Ascending aorta (tissue), 2 donors: Measurements from ENCODE around the gene OR10G6. TPM values are rescaled to one million over a fixed set of nuclear protein-coding genes. Genes with fewer than 3 reads are reported as not detected.

Source experiments
- DNase-seq, 2 donors: peaks; one replicate each; pipeline ENCODE4 v3.0.0-alpha.2; 2019; ENCODE audit warnings: low spot score in 2 of 2
- H3K27ac ChIP-seq, 2 donors: fragments of 200-600 bp; sonication (generic); one replicate each; pipeline ENCODE4 v1.5.1; 2016 to 2017; ENCODE audit warnings: mild to moderate bottlenecking in 1 of 2
- H3K27me3 ChIP-seq: fragments of 200-600 bp; sonication (generic); one replicate; pipeline ENCODE4 v1.5.1; 2017
- H3K36me3 ChIP-seq, 2 donors: fragments of 200-600 bp; sonication (generic); one replicate each; pipeline ENCODE4 v1.5.1; 2016
- H3K4me1 ChIP-seq, 2 donors: fragments of 200-600 bp; sonication (generic); one replicate each; pipeline ENCODE4 v1.5.1; 2016 to 2017; ENCODE audit warnings: mild to moderate bottlenecking in 1 of 2
- H3K4me3 ChIP-seq, 2 donors: fragments of 200-600 bp; sonication (generic); one replicate each; pipeline ENCODE4 v1.5.1; 2016 to 2017; ENCODE audit warnings: mild to moderate bottlenecking in 1 of 2
- H3K9me3 ChIP-seq, 2 donors: fragments of 200-600 bp; sonication (generic); one replicate each; pipeline ENCODE4 v1.5.1; 2016
- intact Hi-C: fragments of 100-400 bp; cut with DNase I; formaldehyde crosslinking; loops from one replicate; pipeline ENCODE4 v1.15.1; 2023
- total RNA-seq: library from RNA; depleted of rRNA; stranded (reverse); fragments of >200 nt; gene quantifications from one replicate; pipeline ENCODE4 v1.1.0, GENCODE V29; 2016
- TF ChIP-seq, protein P1 (sequence below), 3 experiments: fragments of 200-600 bp in 2 of 3; fragments of 450-650 bp in 1 of 3; sonication (generic) in 2 of 3; IDR thresholded peaks; one replicate each; pipeline ENCODE4 v1.5.1; 2016 to 2019; ENCODE audit warnings: antibody characterized with exemption in 3 of 3, mild to moderate bottlenecking in 1 of 3, moderate library complexity in 1 of 3

Gene OR10G6, protein sequence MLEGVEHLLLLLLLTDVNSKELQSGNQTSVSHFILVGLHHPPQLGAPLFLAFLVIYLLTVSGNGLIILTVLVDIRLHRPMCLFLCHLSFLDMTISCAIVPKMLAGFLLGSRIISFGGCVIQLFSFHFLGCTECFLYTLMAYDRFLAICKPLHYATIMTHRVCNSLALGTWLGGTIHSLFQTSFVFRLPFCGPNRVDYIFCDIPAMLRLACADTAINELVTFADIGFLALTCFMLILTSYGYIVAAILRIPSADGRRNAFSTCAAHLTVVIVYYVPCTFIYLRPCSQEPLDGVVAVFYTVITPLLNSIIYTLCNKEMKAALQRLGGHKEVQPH
- not detected for total RNA-seq

DNA sequence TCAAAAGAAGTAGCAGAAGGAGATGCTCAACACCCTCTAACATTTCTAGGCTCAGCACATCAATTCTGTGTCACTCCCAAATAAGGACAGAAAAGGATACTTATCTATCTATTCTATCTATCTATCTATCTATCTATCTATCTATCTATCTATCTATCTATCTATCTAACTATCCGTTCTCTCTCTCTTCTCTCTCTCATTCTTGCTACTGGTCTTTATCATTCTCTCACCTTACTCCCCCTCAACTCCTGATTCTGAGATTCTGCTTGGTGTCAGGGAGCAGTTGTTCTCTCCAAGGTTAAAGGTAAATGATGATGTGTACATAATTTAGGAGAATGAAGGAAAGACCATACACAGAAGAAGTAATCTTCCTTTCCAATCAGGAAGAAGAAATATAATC is at the start of gene OR10G6:
Gene OR10G6, minus strand, starts transcription at position 43 of the 400 bp plus-strand sequence. Its CDS starts 0 bp downstream, at position 43.
- Histone ChIP-seq H3K9me3 (no peaks in the 10 kb centered on the region), H3K4me1 (no peaks in the 10 kb centered on the region), H3K4me3 (no peak within 1 kb of the TSS), H3K27me3 (no peaks in the 10 kb centered on the region), H3K36me3 (no peaks in the 10 kb centered on the region), H3K27ac (no peak within 1 kb of the TSS)
- DNase-seq, result no peak
- intact Hi-C loops, result no loop called here
- TF ChIP-seq, protein P1, sequence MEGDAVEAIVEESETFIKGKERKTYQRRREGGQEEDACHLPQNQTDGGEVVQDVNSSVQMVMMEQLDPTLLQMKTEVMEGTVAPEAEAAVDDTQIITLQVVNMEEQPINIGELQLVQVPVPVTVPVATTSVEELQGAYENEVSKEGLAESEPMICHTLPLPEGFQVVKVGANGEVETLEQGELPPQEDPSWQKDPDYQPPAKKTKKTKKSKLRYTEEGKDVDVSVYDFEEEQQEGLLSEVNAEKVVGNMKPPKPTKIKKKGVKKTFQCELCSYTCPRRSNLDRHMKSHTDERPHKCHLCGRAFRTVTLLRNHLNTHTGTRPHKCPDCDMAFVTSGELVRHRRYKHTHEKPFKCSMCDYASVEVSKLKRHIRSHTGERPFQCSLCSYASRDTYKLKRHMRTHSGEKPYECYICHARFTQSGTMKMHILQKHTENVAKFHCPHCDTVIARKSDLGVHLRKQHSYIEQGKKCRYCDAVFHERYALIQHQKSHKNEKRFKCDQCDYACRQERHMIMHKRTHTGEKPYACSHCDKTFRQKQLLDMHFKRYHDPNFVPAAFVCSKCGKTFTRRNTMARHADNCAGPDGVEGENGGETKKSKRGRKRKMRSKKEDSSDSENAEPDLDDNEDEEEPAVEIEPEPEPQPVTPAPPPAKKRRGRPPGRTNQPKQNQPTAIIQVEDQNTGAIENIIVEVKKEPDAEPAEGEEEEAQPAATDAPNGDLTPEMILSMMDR (IDR thresholded peaks at IDR 0.05), result no peak

DNA sequence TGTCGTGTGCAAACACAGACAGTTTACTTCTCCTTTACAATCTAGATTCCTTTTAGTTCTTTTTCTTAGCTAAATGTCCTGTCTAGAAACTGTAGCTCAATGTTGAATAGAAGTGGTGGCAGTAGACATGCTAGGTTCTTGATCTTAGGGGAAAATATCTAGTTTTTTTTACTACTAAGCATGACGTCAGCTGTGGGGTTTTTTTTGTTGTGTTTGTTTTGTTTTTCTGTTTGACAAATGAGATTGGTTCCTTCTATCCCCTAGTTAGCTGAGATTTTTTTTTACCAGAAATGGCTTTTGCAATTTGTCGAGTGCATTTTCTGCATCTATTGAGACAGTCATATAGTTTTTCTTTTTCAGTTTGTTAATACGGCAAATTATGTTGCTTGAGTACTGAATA is 48.5 kb upstream of the OR10G6 start:
- Histone ChIP-seq H3K36me3 (no peaks in the 10 kb centered on the region), H3K27me3 (no peaks in the 10 kb centered on the region), H3K27ac (no peak overlapping the region), H3K4me3 (no peak overlapping the region), H3K4me1 (no peaks in the 10 kb centered on the region), H3K9me3 (no peaks in the 10 kb centered on the region)
- TF ChIP-seq, protein P1 (IDR thresholded peaks at IDR 0.05), result no peak
- intact Hi-C loops, result no loop called here
- no peak for DNase-seq

DNA sequence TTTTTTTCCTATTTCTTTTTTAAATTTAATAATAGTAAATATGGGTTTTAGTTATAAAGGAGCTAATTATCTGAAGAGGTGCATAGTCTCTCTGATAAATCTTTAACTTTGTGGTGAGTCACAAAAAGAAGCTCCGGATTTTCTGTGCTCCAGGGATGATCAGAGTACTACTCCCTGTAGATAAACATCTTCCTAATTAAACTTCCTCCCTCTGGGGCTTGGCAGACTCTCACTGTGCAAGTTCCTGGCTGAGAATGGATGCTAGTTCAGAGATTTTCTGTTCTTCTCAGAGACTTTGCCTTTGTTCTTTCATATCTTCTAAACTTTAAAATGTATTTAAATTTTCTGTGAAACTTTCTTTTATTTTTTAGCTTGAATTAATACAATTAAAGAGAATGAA is 46.3 kb upstream of the OR10G6 start, which contains the start of gene OR10G7:
Gene OR10G7, minus strand, starts transcription at position 72 of the 400 bp plus-strand sequence. CDS start 2,324 bp downstream, outside the sequence.
- Histone ChIP-seq H3K4me3 (no peak within 1 kb of the TSS), H3K27me3 (no peaks in the 10 kb centered on the region), H3K9me3 (no peaks in the 10 kb centered on the region), H3K4me1 (no peaks in the 10 kb centered on the region), H3K36me3 (no peaks in the 10 kb centered on the region), H3K27ac (no peak within 1 kb of the TSS)
- intact Hi-C loops, result no loop called here
- no peak for DNase-seq
- TF ChIP-seq, protein P1 (IDR thresholded peaks at IDR 0.05), result no peak

DNA sequence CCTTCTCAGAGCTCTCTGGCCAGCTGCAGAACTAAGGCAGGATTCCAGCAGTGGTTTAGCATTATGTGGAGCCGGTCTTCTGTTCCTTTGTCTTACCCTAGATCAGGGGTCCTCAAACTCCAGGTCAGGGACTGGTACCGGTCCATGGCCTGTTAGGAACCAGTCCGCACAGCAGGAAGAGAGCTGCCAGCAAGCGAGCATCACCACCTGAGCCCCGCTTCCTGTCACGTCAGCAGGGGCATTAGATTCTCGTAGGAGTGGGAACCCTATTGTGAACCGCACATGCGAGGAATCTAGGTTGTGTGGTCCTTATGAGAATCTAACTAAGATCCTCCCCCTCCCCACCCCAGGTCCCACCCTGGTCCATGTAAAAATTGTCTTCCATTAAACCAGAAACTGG is 44.6 kb upstream of the OR10G6 start:
- H3K36me3 ChIP-seq, result no peaks in the 10 kb centered on the region
- H3K27me3 ChIP-seq, result no peaks in the 10 kb centered on the region
- H3K27ac ChIP-seq, result no peak overlapping the region
- H3K4me3 ChIP-seq, result no peak overlapping the region
- H3K4me1 ChIP-seq, result no peaks in the 10 kb centered on the region
- no peaks in the 10 kb centered on the region for H3K9me3 ChIP-seq
- intact Hi-C loops, result no loop called here
- TF ChIP-seq, protein P1 (IDR thresholded peaks at IDR 0.05), result no peak
- DNase-seq, result no peak

DNA sequence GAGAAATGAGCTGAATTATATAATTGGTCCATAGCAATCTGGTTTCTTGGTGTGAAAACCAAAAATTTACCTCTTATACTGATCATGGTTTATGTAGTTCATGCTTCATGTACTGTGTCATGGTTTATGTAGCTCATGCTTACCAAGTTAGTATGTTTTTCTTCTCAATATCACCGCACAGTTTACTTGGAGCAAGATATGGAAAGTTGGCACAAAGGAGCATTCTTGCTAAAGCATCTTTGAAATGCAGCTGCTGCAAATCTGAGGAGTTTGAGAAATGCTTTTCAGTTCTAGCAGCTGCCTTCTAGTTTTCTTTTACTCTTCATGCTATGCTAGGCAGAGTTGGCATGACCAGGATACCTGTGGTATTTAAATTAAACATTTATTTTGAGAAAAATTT is 41.7 kb upstream of the OR10G6 start:
- Histone ChIP-seq H3K27ac (no peak overlapping the region), H3K9me3 (no peaks in the 10 kb centered on the region), H3K4me3 (no peak overlapping the region), H3K36me3 (no peaks in the 10 kb centered on the region), H3K4me1 (no peaks in the 10 kb centered on the region), H3K27me3 (no peaks in the 10 kb centered on the region)
- intact Hi-C loops, result no loop called here
- no peak for DNase-seq
- TF ChIP-seq, protein P1 (IDR thresholded peaks at IDR 0.05), result no peak
